Measurements from ENCODE around the gene CNDP1. TPM values are rescaled to one million over a fixed set of nuclear protein-coding genes. Genes with fewer than 3 reads are reported as not detected.
"Not testable (repeated sequence)": the region's sequence is repeated elsewhere in the genome, so short reads cannot be mapped to it uniquely, and the experiment has no call there.

CNDP1 gene
- total RNA-seq: not detected

GRCh38 chr18:74534150-74534969 is at the start of gene CNDP1:
Gene CNDP1 (plus strand): TSS chr18:74534500. CDS start chr18:74534668, 168 bp downstream.
- DNase-seq: no peak

- no peak for DNase-seq
Measured at GRCh38 chr18:74486119-74486849, 48.0 kb upstream of the CNDP1 start.

- DNase-seq: no peak
Measured at GRCh38 chr18:74488354-74488753, 45.9 kb upstream of the CNDP1 start.

- DNase-seq: no peak
Measured at GRCh38 chr18:74488864-74489263, 45.4 kb upstream of the CNDP1 start.

GRCh38 chr18:74489676-74490075 is 44.6 kb upstream of the CNDP1 start:
- DNase-seq: no peak

- no peak for DNase-seq
Measured at GRCh38 chr18:74492259-74492658, 42.0 kb upstream of the CNDP1 start.

GRCh38 chr18:74493689-74494088 is 40.6 kb upstream of the CNDP1 start:
- DNase-seq: peak; percentile 55

- no peak for DNase-seq
Measured at GRCh38 chr18:74494514-74494913, 39.8 kb upstream of the CNDP1 start.

GRCh38 chr18:74495581-74496507 is 38.5 kb upstream of the CNDP1 start, which contains the start of gene CNDP2:
Gene CNDP2 (plus strand): TSS chr18:74496363. CDS start chr18:74499974, 3,611 bp downstream.
- DNase-seq: peak; percentile 97

GRCh38 chr18:74496508-74497323 is 37.6 kb upstream of the CNDP1 start:
- no peak for DNase-seq

- DNase-seq: no peak
Measured at GRCh38 chr18:74497324-74497676, 37.0 kb upstream of the CNDP1 start.

- DNase-seq: no peak
Measured at GRCh38 chr18:74497778-74498177, 36.5 kb upstream of the CNDP1 start.

GRCh38 chr18:74498712-74499627 is 35.3 kb upstream of the CNDP1 start:
- peak; percentile 66 for DNase-seq

GRCh38 chr18:74499633-74500032 is 34.7 kb upstream of the CNDP1 start:
- DNase-seq: peak; percentile 17

- DNase-seq: no peak
Measured at GRCh38 chr18:74500372-74500771, 33.9 kb upstream of the CNDP1 start.

GRCh38 chr18:74500774-74501173 is 33.5 kb upstream of the CNDP1 start:
- DNase-seq: not testable (repeated sequence)

- no peak for DNase-seq
Measured at GRCh38 chr18:74501386-74501785, 32.9 kb upstream of the CNDP1 start.

- DNase-seq: no peak
Measured at GRCh38 chr18:74503137-74503536, 31.2 kb upstream of the CNDP1 start.

- no peak for DNase-seq
Measured at GRCh38 chr18:74505776-74506175, 28.5 kb upstream of the CNDP1 start.

- DNase-seq: no peak
Measured at GRCh38 chr18:74506448-74507084, 27.7 kb upstream of the CNDP1 start.

Data from effector CD4-positive, alpha-beta T cell (primary cell).